Measurements from ENCODE around the gene MAPK6.
"Not testable (repeated sequence)": the region's sequence is repeated elsewhere in the genome, so short reads cannot be mapped to it uniquely, and the experiment has no call there.

The MAPK6 gene

GRCh38 chr15:52082197-52083036, 63.4 kb downstream of the MAPK6 start:
- DNase-seq, result no peak

- DNase-seq, result not testable (repeated sequence)
Observed at GRCh38 chr15:52083037-52083359, 64.0 kb downstream of the MAPK6 start.

- no peak for DNase-seq
Observed at GRCh38 chr15:52083603-52084002, 64.6 kb downstream of the MAPK6 start.

GRCh38 chr15:52085299-52085698, 66.3 kb downstream of the MAPK6 start:
- DNase-seq, result no peak

- no peak for DNase-seq
Observed at GRCh38 chr15:52086011-52086786, 67.2 kb downstream of the MAPK6 start.

- no peak for DNase-seq
Observed at GRCh38 chr15:52090193-52090592, 71.2 kb downstream of the MAPK6 start.

GRCh38 chr15:52093167-52093538, 74.1 kb downstream of the MAPK6 start:
- no peak for DNase-seq

- no peak for DNase-seq
Observed at GRCh38 chr15:52093539-52094510, 74.8 kb downstream of the MAPK6 start.

GRCh38 chr15:52094811-52095584, 76.0 kb downstream of the MAPK6 start:
- no peak for DNase-seq

GRCh38 chr15:52095597-52096262, 76.7 kb downstream of the MAPK6 start:
- DNase-seq, result no peak

GRCh38 chr15:52096536-52096935, 77.5 kb downstream of the MAPK6 start:
- DNase-seq, result not testable (repeated sequence)

GRCh38 chr15:52097180-52097579, 78.2 kb downstream of the MAPK6 start:
- no peak for DNase-seq

GRCh38 chr15:52098323-52098722, 79.3 kb downstream of the MAPK6 start:
- no peak for DNase-seq

- DNase-seq, result no peak
Observed at GRCh38 chr15:52099651-52100272, 80.7 kb downstream of the MAPK6 start.

- DNase-seq, result no peak
Observed at GRCh38 chr15:52100807-52101442, 81.9 kb downstream of the MAPK6 start.

GRCh38 chr15:52101542-52102323, 82.7 kb downstream of the MAPK6 start:
- no peak for DNase-seq

GRCh38 chr15:52102463-52102862, 83.4 kb downstream of the MAPK6 start:
- no peak for DNase-seq

- no peak for DNase-seq
Observed at GRCh38 chr15:52103217-52104207, 84.5 kb downstream of the MAPK6 start.
